Muscle of back (tissue), 11 donors: ENCODE results near the gene ART3. TPM values are rescaled to one million over a fixed set of nuclear protein-coding genes. Genes with fewer than 3 reads are reported as not detected.

Experiments
- DNase-seq, 3 donors: peaks; one replicate each; pipeline versions ENCODE4 v3.0.0 to v3.0.0-alpha.2; 2013
- polyA plus RNA-seq, 10 donors: library from polyadenylated mRNA; unstranded; fragments of 120-200 nt; gene quantifications; one replicate each; pipeline ENCODE4 v1.2.1, GENCODE V29; 2013; ENCODE audit not compliant: insufficient read length in 10 of 10

The ART3 gene
- polyA plus RNA-seq, 10 donors = 13.4 to 45.6 (median 26.2) TPM

DNA sequence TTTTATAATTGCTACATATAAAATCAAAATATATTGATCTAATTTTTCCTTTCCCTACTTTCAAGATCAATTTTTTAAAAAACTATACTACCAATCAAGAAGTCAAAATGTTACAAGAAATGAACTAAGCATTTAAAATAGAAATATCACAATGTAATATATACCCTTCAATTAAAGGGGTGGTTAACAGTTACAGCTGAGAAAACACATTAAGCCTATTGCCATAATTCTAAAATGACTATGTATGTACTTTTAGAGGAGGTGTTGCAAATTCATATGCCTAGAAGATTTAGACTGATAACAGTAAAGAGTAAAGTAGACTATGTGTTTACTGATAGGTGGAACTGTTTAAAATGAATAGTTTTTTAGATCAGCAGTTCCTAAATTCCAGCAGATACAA is 70.0 kb downstream of the ART3 start:
- no peak for DNase-seq

GRCh38 chr4:76147454-76148141 is 73.1 kb downstream of the ART3 start:
- DNase-seq = peak; percentile 56 to 88 (median 65)

DNA sequence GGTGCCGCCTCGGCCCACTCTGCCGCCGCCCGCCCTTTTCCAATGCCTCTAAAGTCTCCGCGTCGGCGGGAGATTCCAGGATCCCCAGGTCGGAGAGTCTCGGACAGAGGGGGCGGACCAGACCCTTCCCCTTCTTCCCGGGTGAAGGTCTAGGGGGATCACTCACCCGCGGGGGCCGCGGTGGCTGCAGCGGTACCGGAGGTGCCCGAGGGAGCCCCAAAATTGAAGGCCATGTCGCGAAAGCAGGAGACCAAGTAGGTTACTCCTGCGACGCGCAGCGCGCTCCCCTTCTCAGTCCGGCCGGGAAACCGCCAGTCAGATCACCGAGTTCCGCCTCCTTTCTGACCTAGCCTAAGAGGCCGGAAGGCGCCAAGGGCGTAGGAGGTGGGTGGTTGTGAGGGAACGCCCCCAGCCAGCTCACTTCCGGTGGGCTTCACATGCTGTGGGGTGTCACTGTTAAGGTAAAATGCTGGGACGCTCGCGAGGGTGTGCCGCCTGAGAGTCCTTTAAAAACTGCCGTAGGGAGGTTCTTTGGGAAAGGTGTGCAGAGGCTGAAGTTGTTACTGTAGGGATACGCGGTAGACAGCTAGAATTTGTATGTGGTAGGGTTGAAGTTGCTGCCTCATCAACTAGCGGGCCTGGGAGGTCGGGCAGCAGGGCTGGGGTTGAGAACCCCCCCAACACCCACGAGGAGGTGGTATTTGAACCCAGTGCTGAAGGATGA is 73.8 kb downstream of the ART3 start, which contains the start of gene NUP54:
TSS of gene NUP54 (minus strand) at position 256 of the 724 bp plus-strand sequence. CDS start at position 233, 23 bp downstream.
- DNase-seq = peak; percentile 96 to 98 (median 97)

DNA sequence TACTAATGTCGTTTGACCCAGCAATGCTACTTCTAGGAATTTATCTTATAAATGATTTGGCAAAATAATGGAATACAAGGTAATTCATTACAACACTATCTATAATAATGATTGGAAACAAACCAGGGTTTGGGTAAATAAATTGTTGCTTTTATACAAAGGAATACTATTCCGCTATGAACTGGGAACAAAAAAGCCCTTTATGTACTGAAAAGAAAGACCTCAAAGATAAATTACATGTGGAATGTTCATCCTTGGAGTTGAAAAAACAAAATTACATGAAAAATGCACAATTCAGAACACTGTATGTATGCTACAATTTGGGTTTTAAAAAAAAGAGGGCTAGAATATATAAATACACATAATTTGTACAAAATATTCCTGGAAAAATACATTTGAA is 78.8 kb downstream of the ART3 start:
- no peak for DNase-seq

DNA sequence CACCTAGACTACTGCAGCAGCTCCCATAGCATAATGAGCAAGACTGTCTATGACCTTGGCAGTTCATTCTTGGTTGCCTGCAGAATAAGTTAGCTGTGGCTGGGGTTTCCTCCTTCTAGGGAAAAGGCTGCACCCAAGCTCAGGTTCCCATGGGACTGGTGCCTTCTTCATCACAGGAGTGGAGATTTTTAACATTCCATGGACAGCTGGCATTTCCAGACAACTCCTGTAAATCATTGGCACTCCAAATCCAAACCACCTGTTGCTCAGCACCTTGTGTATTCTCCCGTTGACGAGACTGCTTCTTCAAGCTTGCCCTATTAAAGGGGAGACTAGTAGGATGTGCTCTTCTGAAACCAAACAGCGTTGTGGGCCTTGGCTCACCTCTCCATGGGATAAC is 81.5 kb downstream of the ART3 start:
- DNase-seq = no peak

DNA sequence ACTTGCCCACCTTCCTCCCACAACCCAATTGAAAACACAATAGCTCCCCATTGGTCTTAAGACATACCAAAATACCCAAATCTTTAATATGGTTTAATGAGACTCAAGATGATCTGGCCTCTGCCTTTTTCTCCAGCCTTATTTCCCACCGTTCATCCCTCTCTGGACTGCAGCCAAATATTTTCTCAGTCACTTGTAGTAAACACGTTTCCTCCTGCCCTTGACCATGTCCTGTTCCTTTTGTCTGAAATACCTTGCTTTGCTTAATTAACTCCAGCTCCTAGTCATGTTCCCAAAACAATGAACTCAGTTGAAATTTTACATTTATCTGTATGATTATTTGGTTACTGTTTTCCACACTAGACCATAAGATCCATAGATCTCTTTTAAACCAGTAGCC is 82.1 kb downstream of the ART3 start:
- peak in 1 of 3 donors; percentile 6 for DNase-seq

- DNase-seq = no peak
Measured at GRCh38 chr4:76160355-76160754, 85.8 kb downstream of the ART3 start.

Other genes starting within 250 kb of the ART3 start
- gene PPEF2, start 172.3 kb upstream of the ART3 start, polyA plus RNA-seq = under 1 TPM in 3 of 10 donors, not detected in 7; 0.07 to 0.54 (median 0.13) TPM
- 10 to 100 TPM in 8 of 10 donors, 1 to 10 TPM in 2; 8.6 to 18.6 (median 13.5) TPM for gene NAAA, start 133.7 kb upstream of the ART3 start, polyA plus RNA-seq
- 10 to 100 TPM; 24.7 to 33.6 (median 28.5) TPM for gene SDAD1, start 83.8 kb upstream of the ART3 start, polyA plus RNA-seq
- gene CXCL9, start 67.2 kb upstream of the ART3 start, polyA plus RNA-seq = under 1 TPM in 9 of 10 donors, not detected in 1; 0.04 to 0.59 (median 0.20) TPM
- gene CXCL10, start 51.2 kb upstream of the ART3 start, polyA plus RNA-seq = under 1 TPM in 8 of 10 donors, not detected in 2; 0.26 to 0.73 (median 0.40) TPM
- under 1 TPM in 2 of 10 donors, not detected in 8; 0.13 to 0.34 TPM for gene CXCL11, start 38.6 kb upstream of the ART3 start, polyA plus RNA-seq
- gene NUP54, start 73.7 kb downstream of the ART3 start, polyA plus RNA-seq = 10 to 100 TPM; 28.7 to 67.6 (median 39.1) TPM
- gene SCARB2, start 139.1 kb downstream of the ART3 start, polyA plus RNA-seq = 100 to 1,000 TPM; 115 to 156 (median 139) TPM
- gene FAM47E, start 177.0 kb downstream of the ART3 start, polyA plus RNA-seq = 1 to 10 TPM in 9 of 10 donors, under 1 TPM in 1; 0.52 to 3.4 (median 1.7) TPM
- gene STBD1, start 232.0 kb downstream of the ART3 start, polyA plus RNA-seq = 10 to 100 TPM; 17.8 to 57.9 (median 39.7) TPM